A549 (cell line): ENCODE results near the gene ADGRE1.

Experiments used
- BHLHE40 ChIP-seq: IDR thresholded peaks from 2 replicates; pipeline ENCODE4 v1.6.1; 2012; ENCODE audit warnings: low read depth, low read length, inconsistent platforms
- ELK1 ChIP-seq: fragments of 150-350 bp; IDR thresholded peaks from 2 replicates; pipeline ENCODE4 v1.6.1; 2014; ENCODE audit warnings: low read depth, mild to moderate bottlenecking, low read length
- POLR2A ChIP-seq: IDR thresholded peaks from 2 replicates; pipeline ENCODE4 v1.6.1; 2012; ENCODE audit warnings: mild to moderate bottlenecking, low read length
- RCOR1 ChIP-seq: fragments of 150-350 bp; IDR thresholded peaks from 2 replicates; pipeline ENCODE4 v1.6.1; 2014; ENCODE audit warnings: antibody characterized with exemption, low read length, low read depth
- SMC3 ChIP-seq: fragments of >200 bp; sonication (Bioruptor Twin); formaldehyde crosslinking; IDR thresholded peaks from 3 replicates; pipeline ENCODE4 v1.6.1; 2018; ENCODE audit warnings: inconsistent platforms
- TF ChIP-seq, protein P1 (sequence below): fragments of >200 bp; sonication (Bioruptor Twin); formaldehyde crosslinking; IDR thresholded peaks from 3 replicates; pipeline ENCODE4 v1.5.1; 2016
- TF ChIP-seq, protein P2 (sequence below): fragments of 200-600 bp; sonication (generic); IDR thresholded peaks from 2 replicates; pipeline ENCODE4 v1.6.1; 2016; ENCODE audit warnings: antibody characterized with exemption, mild to moderate bottlenecking, moderate library complexity

- TF ChIP-seq, protein P1, sequence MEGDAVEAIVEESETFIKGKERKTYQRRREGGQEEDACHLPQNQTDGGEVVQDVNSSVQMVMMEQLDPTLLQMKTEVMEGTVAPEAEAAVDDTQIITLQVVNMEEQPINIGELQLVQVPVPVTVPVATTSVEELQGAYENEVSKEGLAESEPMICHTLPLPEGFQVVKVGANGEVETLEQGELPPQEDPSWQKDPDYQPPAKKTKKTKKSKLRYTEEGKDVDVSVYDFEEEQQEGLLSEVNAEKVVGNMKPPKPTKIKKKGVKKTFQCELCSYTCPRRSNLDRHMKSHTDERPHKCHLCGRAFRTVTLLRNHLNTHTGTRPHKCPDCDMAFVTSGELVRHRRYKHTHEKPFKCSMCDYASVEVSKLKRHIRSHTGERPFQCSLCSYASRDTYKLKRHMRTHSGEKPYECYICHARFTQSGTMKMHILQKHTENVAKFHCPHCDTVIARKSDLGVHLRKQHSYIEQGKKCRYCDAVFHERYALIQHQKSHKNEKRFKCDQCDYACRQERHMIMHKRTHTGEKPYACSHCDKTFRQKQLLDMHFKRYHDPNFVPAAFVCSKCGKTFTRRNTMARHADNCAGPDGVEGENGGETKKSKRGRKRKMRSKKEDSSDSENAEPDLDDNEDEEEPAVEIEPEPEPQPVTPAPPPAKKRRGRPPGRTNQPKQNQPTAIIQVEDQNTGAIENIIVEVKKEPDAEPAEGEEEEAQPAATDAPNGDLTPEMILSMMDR, result no peak
- TF ChIP-seq SMC3, result no peak
- TF ChIP-seq POLR2A, result no peak
- no peak for TF ChIP-seq BHLHE40
- TF ChIP-seq ELK1, result no peak
- TF ChIP-seq RCOR1, result no peak
- TF ChIP-seq, protein P2, sequence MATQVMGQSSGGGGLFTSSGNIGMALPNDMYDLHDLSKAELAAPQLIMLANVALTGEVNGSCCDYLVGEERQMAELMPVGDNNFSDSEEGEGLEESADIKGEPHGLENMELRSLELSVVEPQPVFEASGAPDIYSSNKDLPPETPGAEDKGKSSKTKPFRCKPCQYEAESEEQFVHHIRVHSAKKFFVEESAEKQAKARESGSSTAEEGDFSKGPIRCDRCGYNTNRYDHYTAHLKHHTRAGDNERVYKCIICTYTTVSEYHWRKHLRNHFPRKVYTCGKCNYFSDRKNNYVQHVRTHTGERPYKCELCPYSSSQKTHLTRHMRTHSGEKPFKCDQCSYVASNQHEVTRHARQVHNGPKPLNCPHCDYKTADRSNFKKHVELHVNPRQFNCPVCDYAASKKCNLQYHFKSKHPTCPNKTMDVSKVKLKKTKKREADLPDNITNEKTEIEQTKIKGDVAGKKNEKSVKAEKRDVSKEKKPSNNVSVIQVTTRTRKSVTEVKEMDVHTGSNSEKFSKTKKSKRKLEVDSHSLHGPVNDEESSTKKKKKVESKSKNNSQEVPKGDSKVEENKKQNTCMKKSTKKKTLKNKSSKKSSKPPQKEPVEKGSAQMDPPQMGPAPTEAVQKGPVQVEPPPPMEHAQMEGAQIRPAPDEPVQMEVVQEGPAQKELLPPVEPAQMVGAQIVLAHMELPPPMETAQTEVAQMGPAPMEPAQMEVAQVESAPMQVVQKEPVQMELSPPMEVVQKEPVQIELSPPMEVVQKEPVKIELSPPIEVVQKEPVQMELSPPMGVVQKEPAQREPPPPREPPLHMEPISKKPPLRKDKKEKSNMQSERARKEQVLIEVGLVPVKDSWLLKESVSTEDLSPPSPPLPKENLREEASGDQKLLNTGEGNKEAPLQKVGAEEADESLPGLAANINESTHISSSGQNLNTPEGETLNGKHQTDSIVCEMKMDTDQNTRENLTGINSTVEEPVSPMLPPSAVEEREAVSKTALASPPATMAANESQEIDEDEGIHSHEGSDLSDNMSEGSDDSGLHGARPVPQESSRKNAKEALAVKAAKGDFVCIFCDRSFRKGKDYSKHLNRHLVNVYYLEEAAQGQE, result no peak
These were observed 26.9 kb downstream of the ADGRE1 start for GRCh38 chr19:6914321-6914720.
